Nephron (organoid): Measurements from ENCODE around the gene SARM1.

ENCODE experiments used
- H3K27ac Mint-ChIP-seq, 3 experiments: 2 replicates each; pipeline ENCODE4 v1.8.0; 2020; ENCODE audit warnings: mixed read lengths in 3 of 3, mild to moderate bottlenecking in 2 of 3, moderate library complexity in 1 of 3
- H3K27me3 Mint-ChIP-seq: 2 replicates; pipeline ENCODE4 v1.8.0; 2021; ENCODE audit warnings: low read depth, mild to moderate bottlenecking, moderate library complexity, mixed read lengths
- H3K36me3 Mint-ChIP-seq: 2 replicates; pipeline ENCODE4 v1.8.0; 2020; ENCODE audit warnings: low read depth, mixed read lengths
- H3K4me1 Mint-ChIP-seq: 2 replicates; pipeline ENCODE4 v1.8.0; 2020; ENCODE audit warnings: mixed read lengths
- H3K4me3 Mint-ChIP-seq, 3 experiments: 2 replicates each; pipeline ENCODE4 v1.8.0; 2020; ENCODE audit warnings: mild to moderate bottlenecking in 3 of 3, mixed read lengths in 3 of 3, moderate library complexity in 2 of 3
- H3K9me3 Mint-ChIP-seq: 2 replicates; pipeline ENCODE4 v1.8.0; 2020; ENCODE audit warnings: mixed read lengths
- CTCF ChIP-seq, 3 experiments: fragments of 200-600 bp; sonication (generic); IDR thresholded peaks; one replicate each; pipeline ENCODE4 v1.5.0; 2021; ENCODE audit warnings: antibody characterized with exemption in 3 of 3; ENCODE audit not compliant: unreplicated experiment in 3 of 3

SARM1 gene

DNA sequence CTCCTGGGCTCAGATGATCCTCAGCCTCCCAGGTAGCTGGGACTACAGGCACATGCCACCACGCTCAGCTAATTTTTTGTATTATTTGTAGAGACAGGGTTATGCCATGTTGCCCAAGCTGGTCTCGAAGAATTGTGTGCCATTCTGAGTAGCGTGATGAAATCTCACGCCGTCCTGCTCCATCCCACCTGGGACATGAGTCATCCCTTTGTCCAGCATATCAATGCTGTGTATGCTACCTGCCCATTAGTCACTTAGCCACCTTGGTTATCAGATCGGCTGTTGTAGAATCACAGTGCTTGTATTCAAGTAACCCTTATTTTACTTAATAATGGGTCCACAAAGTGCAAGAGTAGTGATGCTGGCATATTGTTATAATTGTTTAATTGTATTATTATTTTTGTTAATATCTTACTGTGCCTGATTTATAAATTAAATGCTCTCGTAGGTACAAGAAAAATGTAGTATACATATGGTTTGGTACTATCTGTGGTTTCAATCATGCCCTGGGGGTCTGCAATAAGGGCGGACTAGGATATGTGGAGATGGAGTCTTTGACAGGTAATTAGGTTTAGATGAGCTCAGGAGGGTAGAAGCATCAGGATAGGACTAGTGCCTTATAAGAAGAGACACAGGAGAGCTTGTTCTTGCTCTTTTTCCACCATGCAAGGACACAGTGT, 75.4 kb downstream of the SARM1 start:
- H3K4me1 Mint-ChIP-seq, result no peaks in the 10 kb centered on the region
- no peak overlapping the region for H3K27ac Mint-ChIP-seq
- TF ChIP-seq CTCF (IDR thresholded peaks at IDR 0.05; ENCODE audit: unreplicated experiment in 3 of 3), result no peak
- H3K27me3 Mint-ChIP-seq, result peaks cover 9% of the 10 kb centered on the region
- H3K9me3 Mint-ChIP-seq, result peaks cover 15% of the 10 kb centered on the region
- H3K4me3 Mint-ChIP-seq, result no peak overlapping the region
- no peaks in the 10 kb centered on the region for H3K36me3 Mint-ChIP-seq

DNA sequence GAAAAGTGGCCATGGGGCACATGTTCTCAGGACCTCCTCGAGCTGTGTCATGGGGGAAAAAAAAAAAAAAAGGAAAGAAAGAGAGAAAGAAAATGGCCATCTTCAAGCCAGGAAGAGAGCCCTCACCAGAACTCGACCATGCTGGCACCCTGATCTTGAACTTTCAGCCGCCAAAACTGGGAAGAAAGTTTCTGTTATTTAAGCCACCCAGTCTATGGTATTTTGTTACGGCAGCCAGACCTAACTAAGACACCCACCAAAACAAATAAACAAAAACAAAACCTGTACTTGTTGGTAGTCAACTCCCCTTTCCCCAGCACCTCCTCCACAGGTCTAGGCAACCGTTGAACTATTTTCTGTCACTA, 75.9 kb downstream of the SARM1 start:
- Mint-ChIP-seq H3K4me1 (no peaks in the 10 kb centered on the region), H3K4me3 (no peak overlapping the region), H3K27me3 (peaks cover 9% of the 10 kb centered on the region), H3K9me3 (peaks cover 17% of the 10 kb centered on the region), H3K36me3 (no peaks in the 10 kb centered on the region), H3K27ac (no peak overlapping the region)
- no peak for TF ChIP-seq CTCF (IDR thresholded peaks at IDR 0.05; ENCODE audit: unreplicated experiment in 3 of 3)

- H3K27ac Mint-ChIP-seq, result no peak overlapping the region
- H3K4me3 Mint-ChIP-seq, result no peak overlapping the region
- no peaks in the 10 kb centered on the region for H3K4me1 Mint-ChIP-seq
- no peak for TF ChIP-seq CTCF (IDR thresholded peaks at IDR 0.05; ENCODE audit: unreplicated experiment in 3 of 3)
- H3K36me3 Mint-ChIP-seq, result no peaks in the 10 kb centered on the region
- peaks cover 9% of the 10 kb centered on the region for H3K27me3 Mint-ChIP-seq
- peaks cover 23% of the 10 kb centered on the region for H3K9me3 Mint-ChIP-seq
These were observed 78.4 kb downstream of the SARM1 start for GRCh38 chr17:28449859-28450258.
